ENCODE results near the gene SYNGR4.

The SYNGR4 gene

GRCh38 chr19:48354332-48354992 is 9.7 kb upstream of the SYNGR4 start:
- Histone ChIP-seq H3K4me1 (ENCODE audit: insufficient read depth, low read length) (no peaks in the 10 kb centered on the region), H3K27me3 (ENCODE audit: insufficient read depth, low read length, poor library complexity) (no peaks in the 10 kb centered on the region), H3K4me2 (ENCODE audit: insufficient read depth, low read length) (no peak overlapping the region), H2AFZ (ENCODE audit: low read depth, low read length) (no peak overlapping the region), H3K9me3 (ENCODE audit: insufficient read depth, low read length, severe bottlenecking) (no peaks in the 10 kb centered on the region), H4K20me1 (ENCODE audit: insufficient read depth, low read length) (no peaks in the 10 kb centered on the region), H3K36me3 (ENCODE audit: insufficient read depth, low read length) (no peaks in the 10 kb centered on the region), H3K27ac (ENCODE audit: low read length) (no peak overlapping the region), H3K4me3 (ENCODE audit: low read depth in 1 of 2, low read length in 2 of 2) (no peak overlapping the region), H3K9ac (ENCODE audit: low read depth, low read length) (no peak overlapping the region), H3K79me2 (ENCODE audit: insufficient read depth, low read length) (no peaks in the 10 kb centered on the region)
- no peak for TF ChIP-seq EZH2 (IDR thresholded peaks at IDR 0.05; ENCODE audit: borderline replicate concordance, low read depth, low read length, severe bottlenecking)
- ATAC-seq (ENCODE audit: insufficient read depth, low read depth) (no peak), DNase-seq (no peak)

- ATAC-seq (ENCODE audit: insufficient read depth, low read depth) = no peak
- H3K27ac ChIP-seq (ENCODE audit: low read length) = no peak overlapping the region
- no peak for DNase-seq
- H3K4me3 ChIP-seq (ENCODE audit: low read depth in 1 of 2, low read length in 2 of 2) = no peak overlapping the region
- no peaks in the 10 kb centered on the region for H4K20me1 ChIP-seq (ENCODE audit: insufficient read depth, low read length)
- H3K4me1 ChIP-seq (ENCODE audit: insufficient read depth, low read length) = no peaks in the 10 kb centered on the region
- TF ChIP-seq EZH2 (IDR thresholded peaks at IDR 0.05; ENCODE audit: borderline replicate concordance, low read depth, low read length, severe bottlenecking) (no peak), CTCF (IDR thresholded peaks at IDR 0.05; ENCODE audit: borderline replicate concordance, extremely low read depth, low read length, poor library complexity, severe bottlenecking) (no peak)
- H3K27me3 ChIP-seq (ENCODE audit: insufficient read depth, low read length, poor library complexity) = no peaks in the 10 kb centered on the region
- H3K9ac ChIP-seq (ENCODE audit: low read depth, low read length) = no peak overlapping the region
- H3K79me2 ChIP-seq (ENCODE audit: insufficient read depth, low read length) = no peaks in the 10 kb centered on the region
- no peaks in the 10 kb centered on the region for H3K9me3 ChIP-seq (ENCODE audit: insufficient read depth, low read length, severe bottlenecking)
- no peak overlapping the region for H2AFZ ChIP-seq (ENCODE audit: low read depth, low read length)
- no peak overlapping the region for H3K4me2 ChIP-seq (ENCODE audit: insufficient read depth, low read length)
- H3K36me3 ChIP-seq (ENCODE audit: insufficient read depth, low read length) = no peaks in the 10 kb centered on the region; the same call in 1 of the 2 replicates
Observed at GRCh38 chr19:48355365-48355954, 8.7 kb upstream of the SYNGR4 start.

GRCh38 chr19:48359123-48359522 is 5.0 kb upstream of the SYNGR4 start:
- H3K4me1 ChIP-seq (ENCODE audit: insufficient read depth, low read length) = peaks cover 13% of the 10 kb centered on the region
- H3K4me2 ChIP-seq (ENCODE audit: insufficient read depth, low read length) = no peak overlapping the region
- H3K4me3 ChIP-seq (ENCODE audit: low read depth in 1 of 2, low read length in 2 of 2) = no peak overlapping the region
- TF ChIP-seq CTCF (IDR thresholded peaks at IDR 0.05; ENCODE audit: borderline replicate concordance, extremely low read depth, low read length, poor library complexity, severe bottlenecking) (no peak), EZH2 (IDR thresholded peaks at IDR 0.05; ENCODE audit: borderline replicate concordance, low read depth, low read length, severe bottlenecking) (no peak)
- H3K27me3 ChIP-seq (ENCODE audit: insufficient read depth, low read length, poor library complexity) = no peaks in the 10 kb centered on the region
- no peak overlapping the region for H2AFZ ChIP-seq (ENCODE audit: low read depth, low read length)
- no peak overlapping the region for H3K27ac ChIP-seq (ENCODE audit: low read length)
- H3K9me3 ChIP-seq (ENCODE audit: insufficient read depth, low read length, severe bottlenecking) = no peaks in the 10 kb centered on the region
- peaks cover 5% of the 10 kb centered on the region for H3K79me2 ChIP-seq (ENCODE audit: insufficient read depth, low read length)
- H3K9ac ChIP-seq (ENCODE audit: low read depth, low read length) = no peak overlapping the region
- peaks cover 4% of the 10 kb centered on the region for H3K36me3 ChIP-seq (ENCODE audit: insufficient read depth, low read length)
- DNase-seq (no peak), ATAC-seq (ENCODE audit: insufficient read depth, low read depth) (no peak)
- no peaks in the 10 kb centered on the region for H4K20me1 ChIP-seq (ENCODE audit: insufficient read depth, low read length)

- no peak for TF ChIP-seq CTCF (IDR thresholded peaks at IDR 0.05; ENCODE audit: borderline replicate concordance, extremely low read depth, low read length, poor library complexity, severe bottlenecking)
- no peak for TF ChIP-seq EZH2 (IDR thresholded peaks at IDR 0.05; ENCODE audit: borderline replicate concordance, low read depth, low read length, severe bottlenecking)
- Histone ChIP-seq H4K20me1 (ENCODE audit: insufficient read depth, low read length) (no peaks in the 10 kb centered on the region), H3K9ac (ENCODE audit: low read depth, low read length) (no peak overlapping the region)
Observed at GRCh38 chr19:48361912-48362311, 2.3 kb upstream of the SYNGR4 start.

More at GRCh38 chr19:48361912-48362311, 2.3 kb upstream of the SYNGR4 start:
- Histone ChIP-seq H3K36me3 (ENCODE audit: insufficient read depth, low read length) (peaks cover 4% of the 10 kb centered on the region), H3K4me3 (ENCODE audit: low read depth in 1 of 2, low read length in 2 of 2) (no peak overlapping the region), H3K9me3 (ENCODE audit: insufficient read depth, low read length, severe bottlenecking) (no peaks in the 10 kb centered on the region), H3K27ac (ENCODE audit: low read length) (no peak overlapping the region), H2AFZ (ENCODE audit: low read depth, low read length) (no peak overlapping the region), H3K4me1 (ENCODE audit: insufficient read depth, low read length) (peaks cover 23% of the 10 kb centered on the region), H3K27me3 (ENCODE audit: insufficient read depth, low read length, poor library complexity) (no peaks in the 10 kb centered on the region), H3K79me2 (ENCODE audit: insufficient read depth, low read length) (peaks cover 5% of the 10 kb centered on the region), H3K4me2 (ENCODE audit: insufficient read depth, low read length) (no peak overlapping the region)
- no peak for ATAC-seq (ENCODE audit: insufficient read depth, low read depth)
- no peak for DNase-seq

All from DND-41 (cell line).